ENCODE measurements around the gene MAGEB2.

DNA sequence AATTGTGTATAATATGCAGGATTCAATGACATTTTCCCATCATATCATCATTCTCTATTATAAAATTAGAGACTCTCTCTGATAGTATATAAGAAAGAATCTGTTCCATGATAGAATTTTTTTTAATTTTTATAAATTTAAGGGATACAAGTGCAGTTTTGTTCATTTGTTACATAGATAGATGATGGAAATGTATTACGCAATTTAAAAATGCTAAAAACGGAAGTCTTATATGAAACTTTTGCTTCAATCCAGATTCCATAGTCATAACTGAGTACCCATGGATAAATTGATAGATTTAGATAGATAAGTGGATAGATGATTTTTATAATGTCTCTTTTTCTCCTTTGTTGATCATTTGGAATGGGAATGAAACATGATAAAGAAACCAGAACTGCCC lies 24.9 kb upstream of the MAGEB2 start:
- TF ChIP-seq, protein P1, sequence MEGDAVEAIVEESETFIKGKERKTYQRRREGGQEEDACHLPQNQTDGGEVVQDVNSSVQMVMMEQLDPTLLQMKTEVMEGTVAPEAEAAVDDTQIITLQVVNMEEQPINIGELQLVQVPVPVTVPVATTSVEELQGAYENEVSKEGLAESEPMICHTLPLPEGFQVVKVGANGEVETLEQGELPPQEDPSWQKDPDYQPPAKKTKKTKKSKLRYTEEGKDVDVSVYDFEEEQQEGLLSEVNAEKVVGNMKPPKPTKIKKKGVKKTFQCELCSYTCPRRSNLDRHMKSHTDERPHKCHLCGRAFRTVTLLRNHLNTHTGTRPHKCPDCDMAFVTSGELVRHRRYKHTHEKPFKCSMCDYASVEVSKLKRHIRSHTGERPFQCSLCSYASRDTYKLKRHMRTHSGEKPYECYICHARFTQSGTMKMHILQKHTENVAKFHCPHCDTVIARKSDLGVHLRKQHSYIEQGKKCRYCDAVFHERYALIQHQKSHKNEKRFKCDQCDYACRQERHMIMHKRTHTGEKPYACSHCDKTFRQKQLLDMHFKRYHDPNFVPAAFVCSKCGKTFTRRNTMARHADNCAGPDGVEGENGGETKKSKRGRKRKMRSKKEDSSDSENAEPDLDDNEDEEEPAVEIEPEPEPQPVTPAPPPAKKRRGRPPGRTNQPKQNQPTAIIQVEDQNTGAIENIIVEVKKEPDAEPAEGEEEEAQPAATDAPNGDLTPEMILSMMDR (IDR thresholded peaks at IDR 0.05), result no peak
- TF ChIP-seq POLR2AphosphoS5 (IDR thresholded peaks at IDR 0.05; ENCODE audit: insufficient read depth in 1 of 2, low read depth in 1 of 2) (no peak), POLR2A (IDR thresholded peaks at IDR 0.05) (no peak)

Data from vagina (tissue), 2 donors.